AG08395 (cell line): Measurements from ENCODE around the gene MT1B.

Experiments
- DNase-seq: peaks from one replicate; pipeline ENCODE4 v3.0.0; 2012; ENCODE audit warnings: mixed read lengths, low spot score

Gene MT1B

GRCh38 chr16:56684926-56685590, 33.4 kb downstream of the MT1B start:
- DNase-seq = no peak

- DNase-seq = no peak
These were observed 35.1 kb downstream of the MT1B start for GRCh38 chr16:56686758-56687157.

- DNase-seq = no peak
These were observed 37.1 kb downstream of the MT1B start for GRCh38 chr16:56688762-56689161.

GRCh38 chr16:56689171-56689570, 37.5 kb downstream of the MT1B start:
- no peak for DNase-seq

- no peak for DNase-seq
These were observed 38.9 kb downstream of the MT1B start for GRCh38 chr16:56690420-56691122.

- peak; percentile 14 for DNase-seq
These were observed 40.2 kb downstream of the MT1B start for GRCh38 chr16:56691885-56692284.

- DNase-seq = no peak
These were observed 43.6 kb downstream of the MT1B start for GRCh38 chr16:56695246-56695645.

- DNase-seq = no peak
These were observed 45.9 kb downstream of the MT1B start for GRCh38 chr16:56697456-56698155.

- no peak for DNase-seq
These were observed 48.5 kb downstream of the MT1B start for GRCh38 chr16:56700195-56700594.

- DNase-seq = no peak
These were observed 48.9 kb downstream of the MT1B start for GRCh38 chr16:56700631-56701030.

- no peak for DNase-seq
These were observed 49.8 kb downstream of the MT1B start for GRCh38 chr16:56701534-56701933.
